Bronchial epithelial cell (primary cell): ENCODE measurements around the gene MRAP. TPM values are rescaled to one million over a fixed set of nuclear protein-coding genes. Genes with fewer than 3 reads are reported as not detected.
A peak's percentile ranks its signal among the peaks of the same experiment; 100 is the strongest.

ENCODE experiments used
- DNase-seq: peaks from one replicate; pipeline ENCODE4 v3.0.0-alpha.2; 2010; ENCODE audit warnings: low read depth
- FAIRE-seq: peaks from 2 replicates; lab custom pipeline; 2011; peaks lifted over from hg19 to GRCh38; lab: Jason Lieb, UNC
- H3K27me3 ChIP-seq: 2 replicates; pipeline ENCODE4 v1.5.1; 2011; ENCODE audit warnings: low read length; ENCODE audit not compliant: control insufficient read depth, insufficient read depth
- H3K36me3 ChIP-seq: 2 replicates; pipeline ENCODE4 v1.5.1; 2011; ENCODE audit warnings: low read length; ENCODE audit not compliant: control insufficient read depth, insufficient read depth
- H3K4me3 ChIP-seq: 2 replicates; pipeline ENCODE4 v1.5.1; 2011; ENCODE audit warnings: mild to moderate bottlenecking, low read depth, low read length, control low read depth
- CTCF ChIP-seq: IDR thresholded peaks from 2 replicates; pipeline ENCODE4 v1.5.1; 2011; ENCODE audit warnings: mild to moderate bottlenecking, moderate library complexity, low read length, control low read depth, inconsistent platforms; ENCODE audit not compliant: insufficient read depth, severe bottlenecking
- total RNA-seq: library from RNA; depleted of rRNA; stranded (reverse); fragments of >200 nt; gene quantifications from 2 replicates; pipeline ENCODE4 v1.2.1, GENCODE V29; 2014

Gene MRAP
- total RNA-seq, 1 donor from 2014 or later: not detected

DNA sequence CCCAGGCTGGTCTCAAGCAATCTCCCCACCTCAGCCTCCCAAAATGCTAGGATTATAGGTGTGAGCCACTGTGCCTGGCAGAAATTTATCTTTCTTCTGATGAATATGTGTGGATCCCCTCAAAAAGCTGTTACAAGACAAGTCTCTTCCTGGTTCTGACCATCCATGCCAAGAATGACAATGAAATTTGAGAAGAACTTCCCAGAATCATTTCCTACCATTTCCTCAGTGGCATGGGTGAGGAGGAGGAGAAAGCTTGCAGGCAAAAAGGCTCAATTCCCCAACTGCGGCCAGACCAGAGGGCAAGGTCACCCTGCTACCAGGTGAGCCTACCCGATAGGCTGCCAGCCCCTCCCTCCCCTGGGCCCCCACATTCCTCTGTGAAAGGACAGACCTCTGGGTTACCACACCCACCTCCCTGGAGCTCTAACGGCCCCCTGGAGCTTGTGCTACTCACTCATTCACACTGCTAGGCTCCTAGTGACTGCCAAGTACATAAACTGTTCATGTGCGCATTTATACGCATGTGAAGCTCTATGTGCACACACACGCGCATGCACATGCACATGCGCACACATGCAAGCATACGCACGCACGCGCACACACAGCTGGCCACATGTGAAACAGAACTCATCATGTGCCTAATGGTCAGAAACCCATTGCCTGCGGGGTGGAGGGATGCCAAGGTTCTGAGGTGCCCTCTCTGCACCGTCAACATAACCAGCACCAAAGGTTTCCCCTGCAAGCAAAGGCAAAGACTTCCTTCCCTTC, 17.0 kb downstream of the MRAP start:
- H3K4me3 ChIP-seq: no peak overlapping the region
- peaks cover 48% of the 10 kb centered on the region for H3K36me3 ChIP-seq
- peak; percentile 72 for FAIRE-seq

GRCh38 chr21:32316361-32317215, 17.9 kb downstream of the MRAP start:
- no peak for DNase-seq
- H3K27me3 ChIP-seq: no peaks in the 10 kb centered on the region
- no peak overlapping the region for H3K4me3 ChIP-seq
- TF ChIP-seq CTCF: no peak
- no peak for FAIRE-seq
- peaks cover 51% of the 10 kb centered on the region for H3K36me3 ChIP-seq

More for the DNA sequence above, 17.0 kb downstream of the MRAP start:
- no peak for TF ChIP-seq CTCF
- no peak for DNase-seq
- no peaks in the 10 kb centered on the region for H3K27me3 ChIP-seq

GRCh38 chr21:32317726-32318125, 19.1 kb downstream of the MRAP start:
- FAIRE-seq (peak; percentile 40), DNase-seq (no peak)
- Histone ChIP-seq H3K27me3 (no peaks in the 10 kb centered on the region), H3K4me3 (no peak overlapping the region), H3K36me3 (peaks cover 57% of the 10 kb centered on the region)
- TF ChIP-seq CTCF: no peak

DNA sequence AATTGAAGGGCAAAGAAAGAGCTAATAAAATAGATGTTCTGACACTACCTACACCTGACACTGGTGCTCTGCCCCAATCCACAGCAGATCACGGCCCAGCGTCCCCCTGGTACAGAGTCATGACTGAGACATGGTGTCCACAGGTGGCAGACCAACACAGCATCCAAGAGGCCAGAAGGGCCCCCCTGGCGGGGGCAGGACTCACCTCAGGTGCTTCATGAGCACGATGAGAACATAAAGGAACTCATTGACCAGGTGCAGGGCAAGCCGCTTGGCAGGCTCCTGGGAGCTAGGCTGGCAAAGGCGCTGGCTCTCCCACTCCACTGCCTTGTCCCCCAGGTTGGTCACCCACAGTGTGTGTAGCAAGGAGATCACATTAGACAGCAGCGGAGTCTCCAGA, 20.4 kb downstream of the MRAP start:
- no peak for DNase-seq
- H3K36me3 ChIP-seq: peaks cover 57% of the 10 kb centered on the region
- no peak for FAIRE-seq

DNA sequence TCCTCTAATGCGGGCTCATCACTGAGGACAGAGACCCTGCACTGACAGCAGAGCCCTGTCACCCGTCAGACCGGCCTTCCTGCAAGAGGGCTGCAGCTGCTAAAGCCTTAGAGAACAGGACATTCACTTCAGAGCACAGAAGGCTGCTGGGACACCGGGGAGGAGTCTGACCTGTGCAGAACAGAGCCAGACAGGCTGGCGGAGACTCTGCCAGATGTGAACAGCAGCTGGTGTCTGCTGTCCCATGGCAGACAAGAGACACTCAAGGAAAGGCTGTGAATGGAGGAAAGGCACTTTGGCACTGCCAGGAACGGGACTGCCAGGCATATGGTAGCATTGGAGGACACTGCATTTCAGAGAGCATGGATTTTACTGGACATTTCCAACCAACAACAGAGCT, 21.4 kb downstream of the MRAP start:
- Histone ChIP-seq H3K36me3 (peaks cover 57% of the 10 kb centered on the region), H3K4me3 (no peak overlapping the region), H3K27me3 (no peaks in the 10 kb centered on the region)
- FAIRE-seq: no peak
- no peak for TF ChIP-seq CTCF
- no peak for DNase-seq

More for the DNA sequence above, 20.4 kb downstream of the MRAP start:
- no peak overlapping the region for H3K4me3 ChIP-seq
- H3K27me3 ChIP-seq: no peaks in the 10 kb centered on the region
- no peak for TF ChIP-seq CTCF
